Measurements from ENCODE around the gene LONRF2. TPM values are rescaled to one million over a fixed set of nuclear protein-coding genes. Genes with fewer than 3 reads are reported as not detected.
"Not testable (repeated sequence)": the region's sequence is repeated elsewhere in the genome, so short reads cannot be mapped to it uniquely, and the experiment has no call there.

Gene LONRF2
- 0.81 TPM in 1 of 2 replicates, not detected in the other for total RNA-seq (2014; rRNA removed; shearing (Covaris generic))

GRCh38 chr2:100321866-100322820, at the start of gene LONRF2:
TSS of gene LONRF2 (minus strand) at chr2:100322501. CDS start at chr2:100322093, 408 bp downstream.
- peaks cover 38% of the 10 kb centered on the region for H3K27me3 ChIP-seq (replicated peaks)
- H3K36me3 ChIP-seq = no peaks in the 10 kb centered on the region
- no peak within 1 kb of the TSS for H3K27ac ChIP-seq
- no peak for DNase-seq (ENCODE audit: low read depth in 1 of 2, low spot score in 2 of 2)
- H3K9me3 ChIP-seq (replicated peaks) = 0 out of 2 replicates have a peak, but pooled peaks cover 2% of the 10 kb centered on the region
- H3K4me1 ChIP-seq (replicated peaks) = no peaks in the 10 kb centered on the region; the same call in 1 of the 2 replicates
- H3K4me3 ChIP-seq = no peak within 1 kb of the TSS

- Histone ChIP-seq H3K4me1 (replicated peaks) (no peaks in the 10 kb centered on the region), H3K9me3 (replicated peaks) (no peaks in the 10 kb centered on the region), H3K27me3 (replicated peaks) (no peaks in the 10 kb centered on the region), H3K36me3 (no peaks in the 10 kb centered on the region), H3K4me3 (no peak overlapping the region), H3K27ac (no peak overlapping the region)
- DNase-seq (ENCODE audit: low read depth in 1 of 2, low spot score in 2 of 2) = no peak
Measured at GRCh38 chr2:100367163-100367562, 44.9 kb upstream of the LONRF2 start.

GRCh38 chr2:100365434-100365833, 43.1 kb upstream of the LONRF2 start:
- H3K27me3 ChIP-seq (replicated peaks) = no peaks in the 10 kb centered on the region
- H3K4me3 ChIP-seq = no peak overlapping the region
- H3K9me3 ChIP-seq (replicated peaks) = 0 out of 2 replicates have a peak, but pooled peaks cover 3% of the 10 kb centered on the region
- no peaks in the 10 kb centered on the region for H3K36me3 ChIP-seq
- H3K27ac ChIP-seq = no peak overlapping the region
- no peaks in the 10 kb centered on the region for H3K4me1 ChIP-seq (replicated peaks)
- no peak for DNase-seq (ENCODE audit: low read depth in 1 of 2, low spot score in 2 of 2)

DNA sequence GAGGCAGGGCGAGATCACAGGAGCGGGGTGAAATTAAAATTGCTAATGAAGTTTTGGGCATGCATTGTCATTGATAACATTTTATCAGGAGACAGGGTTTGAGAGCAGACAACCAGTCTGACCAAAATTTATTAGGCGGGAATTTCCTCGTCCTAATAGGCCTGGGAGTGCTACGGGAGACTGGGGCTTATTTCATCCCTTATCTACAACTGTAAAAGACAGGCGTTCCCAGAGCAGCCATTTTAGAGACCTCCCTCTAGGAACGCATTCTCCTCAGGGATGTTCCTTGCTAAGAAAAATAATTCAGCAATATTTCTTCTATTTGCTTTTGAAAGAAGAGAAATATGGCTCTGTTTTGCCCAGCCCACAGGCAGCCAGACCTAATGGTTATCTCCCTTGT, 40.0 kb upstream of the LONRF2 start:
- DNase-seq (ENCODE audit: low read depth in 1 of 2, low spot score in 2 of 2); H3K36me3 ChIP-seq; H3K9me3 ChIP-seq (replicated peaks); H3K27ac ChIP-seq; H3K4me3 ChIP-seq; H3K4me1 ChIP-seq (replicated peaks); H3K27me3 ChIP-seq (replicated peaks): not testable (repeated sequence)

- DNase-seq (ENCODE audit: low read depth in 1 of 2, low spot score in 2 of 2) = no peak
- no peak overlapping the region for H3K4me3 ChIP-seq
- 0 out of 2 replicates have a peak, but pooled peaks cover 3% of the 10 kb centered on the region for H3K9me3 ChIP-seq (replicated peaks)
- H3K36me3 ChIP-seq = no peaks in the 10 kb centered on the region
- no peak overlapping the region for H3K27ac ChIP-seq
- no peaks in the 10 kb centered on the region for H3K4me1 ChIP-seq (replicated peaks)
- no peaks in the 10 kb centered on the region for H3K27me3 ChIP-seq (replicated peaks)
Measured at GRCh38 chr2:100359576-100359975, 37.3 kb upstream of the LONRF2 start.

- H3K36me3 ChIP-seq = no peaks in the 10 kb centered on the region
- H3K27ac ChIP-seq = no peak overlapping the region
- no peak for DNase-seq (ENCODE audit: low read depth in 1 of 2, low spot score in 2 of 2)
- no peaks in the 10 kb centered on the region for H3K27me3 ChIP-seq (replicated peaks)
- H3K4me1 ChIP-seq (replicated peaks) = no peaks in the 10 kb centered on the region
- H3K9me3 ChIP-seq (replicated peaks) = 0 out of 2 replicates have a peak, but pooled peaks cover 3% of the 10 kb centered on the region
- H3K4me3 ChIP-seq = no peak overlapping the region
Measured at GRCh38 chr2:100358554-100358953, 36.3 kb upstream of the LONRF2 start.

- no peaks in the 10 kb centered on the region for H3K27me3 ChIP-seq (replicated peaks)
- no peaks in the 10 kb centered on the region for H3K9me3 ChIP-seq (replicated peaks)
- H3K4me1 ChIP-seq (replicated peaks) = no peaks in the 10 kb centered on the region
- no peak overlapping the region for H3K4me3 ChIP-seq
- no peak overlapping the region for H3K27ac ChIP-seq
- H3K36me3 ChIP-seq = no peaks in the 10 kb centered on the region
- DNase-seq (ENCODE audit: low read depth in 1 of 2, low spot score in 2 of 2) = no peak
Measured at GRCh38 chr2:100352521-100352920, 30.2 kb upstream of the LONRF2 start.

- no peaks in the 10 kb centered on the region for H3K27me3 ChIP-seq (replicated peaks)
- no peak overlapping the region for H3K27ac ChIP-seq
- no peak overlapping the region for H3K4me3 ChIP-seq
- H3K36me3 ChIP-seq = no peaks in the 10 kb centered on the region
- H3K9me3 ChIP-seq (replicated peaks) = no peaks in the 10 kb centered on the region
- no peak for DNase-seq (ENCODE audit: low read depth in 1 of 2, low spot score in 2 of 2)
- H3K4me1 ChIP-seq (replicated peaks) = no peaks in the 10 kb centered on the region
Measured at GRCh38 chr2:100350661-100351185, 28.4 kb upstream of the LONRF2 start.

DNA sequence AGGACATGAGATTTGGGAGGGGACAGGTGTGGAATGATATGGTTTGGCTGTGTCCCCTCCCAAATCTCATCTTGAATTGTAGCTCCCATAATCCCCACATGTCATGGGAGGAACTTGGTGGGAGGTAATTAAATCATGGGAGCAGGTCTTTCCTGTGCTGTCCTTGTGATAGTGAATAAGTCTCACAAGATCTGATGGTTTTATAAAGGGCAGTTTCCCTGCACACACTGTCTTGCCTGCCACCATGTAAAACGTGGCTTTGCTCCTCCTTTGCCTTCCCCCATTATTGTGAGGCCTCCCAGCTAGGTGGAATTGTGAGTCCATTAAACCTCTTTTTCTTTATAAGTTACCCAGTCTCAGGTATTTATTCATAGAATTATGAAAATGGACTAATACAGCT, 22.8 kb upstream of the LONRF2 start:
- H3K4me1 ChIP-seq (replicated peaks); DNase-seq (ENCODE audit: low read depth in 1 of 2, low spot score in 2 of 2); H3K4me3 ChIP-seq; H3K27me3 ChIP-seq (replicated peaks); H3K27ac ChIP-seq; H3K9me3 ChIP-seq (replicated peaks); H3K36me3 ChIP-seq: not testable (repeated sequence)

DNA sequence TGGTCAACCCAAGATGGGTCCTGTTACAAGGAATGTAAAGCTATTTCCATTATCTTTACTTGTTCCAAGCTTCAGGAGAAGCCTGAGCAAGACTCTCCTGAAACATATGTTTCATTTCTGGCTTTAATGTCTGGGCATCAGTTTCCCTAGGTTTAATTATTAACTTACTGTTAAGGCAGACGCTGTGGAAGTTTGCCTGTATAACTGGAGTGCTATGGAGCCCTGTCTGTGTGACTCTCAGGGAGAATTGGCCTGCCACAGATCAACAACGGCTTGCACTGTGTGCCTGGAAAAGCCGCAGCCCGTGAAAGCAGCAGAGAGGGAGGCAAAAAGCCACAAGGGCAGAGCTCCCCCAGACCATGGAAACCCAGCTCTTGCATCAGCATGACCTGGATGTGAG, 22.1 kb upstream of the LONRF2 start:
- H3K9me3 ChIP-seq (replicated peaks) = no peaks in the 10 kb centered on the region
- no peaks in the 10 kb centered on the region for H3K4me1 ChIP-seq (replicated peaks)
- no peaks in the 10 kb centered on the region for H3K36me3 ChIP-seq
- H3K4me3 ChIP-seq = no peak overlapping the region
- H3K27me3 ChIP-seq (replicated peaks) = no peaks in the 10 kb centered on the region
- no peak overlapping the region for H3K27ac ChIP-seq
- no peak for DNase-seq (ENCODE audit: low read depth in 1 of 2, low spot score in 2 of 2)

DNA sequence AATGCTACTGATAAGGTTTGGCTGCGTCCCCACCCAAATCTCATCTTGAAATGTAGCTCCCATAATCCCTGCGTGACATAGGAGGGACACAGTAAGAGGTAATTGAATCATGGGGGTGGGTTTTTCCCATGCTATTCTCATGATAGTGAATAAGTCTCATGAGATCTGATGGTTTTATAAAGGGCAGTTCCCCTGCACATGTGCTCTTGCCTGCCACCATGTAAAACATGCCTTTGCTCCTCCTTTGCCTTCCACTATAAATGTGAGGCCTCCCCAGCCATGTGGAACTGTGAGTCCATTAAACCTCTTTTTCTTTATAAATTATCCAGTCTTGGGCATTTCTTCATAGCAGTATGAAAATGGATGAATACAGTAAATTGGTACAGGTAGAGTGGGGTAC, 20.2 kb upstream of the LONRF2 start:
- H3K4me3 ChIP-seq; DNase-seq (ENCODE audit: low read depth in 1 of 2, low spot score in 2 of 2); H3K4me1 ChIP-seq (replicated peaks); H3K27ac ChIP-seq; H3K27me3 ChIP-seq (replicated peaks); H3K9me3 ChIP-seq (replicated peaks); H3K36me3 ChIP-seq: not testable (repeated sequence)

DNA sequence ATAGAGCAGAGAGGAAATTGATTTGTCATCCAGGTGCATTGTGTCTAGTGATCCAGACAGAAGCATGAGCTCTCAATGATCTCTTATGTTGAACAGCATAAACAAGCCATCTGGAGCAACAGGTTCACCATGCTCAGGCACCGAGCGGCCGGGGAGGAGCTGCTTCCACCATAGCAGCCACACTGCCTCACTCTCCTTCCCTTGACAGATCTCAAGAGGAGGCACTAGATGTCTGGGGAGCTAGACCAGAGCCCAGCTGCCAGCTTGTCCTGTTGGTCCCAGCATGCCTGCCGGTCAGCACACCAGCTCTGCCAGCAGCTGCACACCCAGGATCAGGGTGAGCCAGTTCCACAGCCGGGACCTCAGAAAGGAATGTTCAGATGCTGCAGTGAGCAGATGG, 17.5 kb upstream of the LONRF2 start:
- Histone ChIP-seq H3K4me3 (no peak overlapping the region), H3K27ac (no peak overlapping the region), H3K9me3 (replicated peaks) (no peaks in the 10 kb centered on the region), H3K4me1 (replicated peaks) (no peaks in the 10 kb centered on the region), H3K27me3 (replicated peaks) (no peaks in the 10 kb centered on the region), H3K36me3 (no peaks in the 10 kb centered on the region)
- no peak for DNase-seq (ENCODE audit: low read depth in 1 of 2, low spot score in 2 of 2)

DNA sequence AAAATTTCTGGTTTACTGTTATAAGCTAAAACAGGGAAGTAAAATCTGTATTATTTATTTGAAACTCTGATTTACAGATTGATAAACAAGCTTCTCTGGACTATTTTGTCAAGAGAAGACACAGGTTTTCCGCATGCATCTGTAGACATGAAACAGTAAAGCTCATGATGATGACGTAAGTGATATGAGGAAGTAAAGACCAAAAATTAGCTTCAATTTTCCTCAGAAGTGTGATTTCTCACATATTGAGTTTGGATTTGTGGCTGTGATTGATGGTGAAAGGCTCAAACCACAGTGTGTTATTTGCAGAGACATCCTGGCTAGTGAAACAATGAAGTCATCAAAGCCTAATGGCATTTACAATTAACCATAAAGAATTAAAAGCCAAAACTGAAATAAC, 12.6 kb upstream of the LONRF2 start:
- H3K4me1 ChIP-seq (replicated peaks) = no peaks in the 10 kb centered on the region
- H3K27ac ChIP-seq = no peak overlapping the region
- H3K4me3 ChIP-seq = no peak overlapping the region
- no peaks in the 10 kb centered on the region for H3K27me3 ChIP-seq (replicated peaks)
- DNase-seq (ENCODE audit: low read depth in 1 of 2, low spot score in 2 of 2) = no peak
- no peaks in the 10 kb centered on the region for H3K36me3 ChIP-seq
- H3K9me3 ChIP-seq (replicated peaks) = no peaks in the 10 kb centered on the region

GRCh38 chr2:100327742-100328141, 5.4 kb upstream of the LONRF2 start:
- Histone ChIP-seq H3K27ac (no peak overlapping the region), H3K4me1 (replicated peaks) (no peaks in the 10 kb centered on the region), H3K4me3 (no peak overlapping the region), H3K36me3 (no peaks in the 10 kb centered on the region), H3K9me3 (replicated peaks) (no peaks in the 10 kb centered on the region), H3K27me3 (replicated peaks) (peaks cover 16% of the 10 kb centered on the region)
- no peak for DNase-seq (ENCODE audit: low read depth in 1 of 2, low spot score in 2 of 2)
